Sciatic nerve (tissue), 2 donors: Measurements from ENCODE around the gene ARHGEF19. TPM values are rescaled to one million over a fixed set of nuclear protein-coding genes. Genes with fewer than 3 reads are reported as not detected.
A peak's percentile ranks its signal among the peaks of the same experiment; 100 is the strongest.

Experiments used
- ATAC-seq: fragments of 200-7000 bp; cut with Tn5 transposase; one replicate; pipeline ENCODE4 v1.9.1; 2020; ENCODE audit warnings: mild to moderate bottlenecking, moderate library complexity
- DNase-seq: peaks from one replicate; pipeline ENCODE4 v3.0.0-alpha.2; 2020; ENCODE audit warnings: low spot score
- intact Hi-C: fragments of 100-400 bp; cut with DNase I; formaldehyde crosslinking; loops from one replicate; pipeline ENCODE4 v1.14.2; 2022
- total RNA-seq: library from RNA; stranded (reverse); fragmentation: NEBNext Ultra II Directional; extraction: Animal tissue kit (Norgen Biotek cat#: 25700); gene quantifications from one replicate; pipeline ENCODE4 v1.2.1, GENCODE V29; 2021
- donor health status: DM: no; HTN: no; CAD: no.
- donor health status: DM: no; HTN: no; CAD: no.

ARHGEF19 gene
- total RNA-seq, 1 donor from 2014 or later = 4.6 TPM

GRCh38 chr1:16245476-16246196 is 33.2 kb upstream of the ARHGEF19 start:
- intact Hi-C loops = no loop called here
- ATAC-seq (no peak), DNase-seq (no peak)

- no peak for ATAC-seq
- DNase-seq = peak; percentile 41
- intact Hi-C loops = no loop called here
Measured at GRCh38 chr1:16244650-16245285, 32.3 kb upstream of the ARHGEF19 start.

GRCh38 chr1:16243936-16244649 is 31.6 kb upstream of the ARHGEF19 start:
- peak; percentile 54 for ATAC-seq
- intact Hi-C loops = no loop called here
- peak; percentile 87 for DNase-seq

- intact Hi-C loops = no loop called here
- ATAC-seq = no peak
- no peak for DNase-seq
Measured at GRCh38 chr1:16243215-16243610, 30.8 kb upstream of the ARHGEF19 start.

GRCh38 chr1:16242556-16243214 is 30.2 kb upstream of the ARHGEF19 start:
- intact Hi-C loops = no loop called here
- no peak for ATAC-seq
- no peak for DNase-seq

- intact Hi-C loops = no loop called here
- ATAC-seq = no peak
- DNase-seq = peak; percentile 44
Measured at GRCh38 chr1:16241221-16241708, 28.8 kb upstream of the ARHGEF19 start.

- intact Hi-C loops = no loop called here
- ATAC-seq (no peak), DNase-seq (no peak)
Measured at GRCh38 chr1:16239972-16240491, 27.6 kb upstream of the ARHGEF19 start.

- DNase-seq (no peak), ATAC-seq (no peak)
- intact Hi-C loops = no loop called here
Measured at GRCh38 chr1:16237343-16237830, 24.9 kb upstream of the ARHGEF19 start.

GRCh38 chr1:16236511-16237342 is 24.3 kb upstream of the ARHGEF19 start, which contains the start of gene CPLANE2:
CPLANE2 (minus strand) TSS chr1:16237183; CDS start chr1:16236742, 441 bp downstream.
- peak; percentile 97 for ATAC-seq
- peak; percentile 98 for DNase-seq
- intact Hi-C loops = no loop called here

GRCh38 chr1:16235944-16236510 is 23.6 kb upstream of the ARHGEF19 start:
- ATAC-seq (peak; percentile 33), DNase-seq (no peak)
- intact Hi-C loops = no loop called here

- ATAC-seq (no peak), DNase-seq (no peak)
- intact Hi-C loops = no loop called here
Measured at GRCh38 chr1:16235347-16235746, 22.9 kb upstream of the ARHGEF19 start.

GRCh38 chr1:16233431-16233830 is 21.0 kb upstream of the ARHGEF19 start:
- intact Hi-C loops = no loop called here
- no peak for ATAC-seq

GRCh38 chr1:16232316-16232710 is 19.9 kb upstream of the ARHGEF19 start:
- no peak for DNase-seq
- ATAC-seq = no peak
- intact Hi-C loops = no loop called here

More at GRCh38 chr1:16233431-16233830, 21.0 kb upstream of the ARHGEF19 start:
- DNase-seq = no peak

GRCh38 chr1:16231331-16232315 is 19.2 kb upstream of the ARHGEF19 start:
- intact Hi-C loops = no loop called here
- DNase-seq (no peak), ATAC-seq (no peak)

GRCh38 chr1:16230744-16231143 is 18.3 kb upstream of the ARHGEF19 start:
- DNase-seq (no peak), ATAC-seq (no peak)
- intact Hi-C loops = no loop called here

- intact Hi-C loops = no loop called here
- DNase-seq = no peak
- ATAC-seq = no peak
Measured at GRCh38 chr1:16229976-16230740, 17.7 kb upstream of the ARHGEF19 start.
